ENCODE data around the gene DGKE.

The DGKE gene

DNA sequence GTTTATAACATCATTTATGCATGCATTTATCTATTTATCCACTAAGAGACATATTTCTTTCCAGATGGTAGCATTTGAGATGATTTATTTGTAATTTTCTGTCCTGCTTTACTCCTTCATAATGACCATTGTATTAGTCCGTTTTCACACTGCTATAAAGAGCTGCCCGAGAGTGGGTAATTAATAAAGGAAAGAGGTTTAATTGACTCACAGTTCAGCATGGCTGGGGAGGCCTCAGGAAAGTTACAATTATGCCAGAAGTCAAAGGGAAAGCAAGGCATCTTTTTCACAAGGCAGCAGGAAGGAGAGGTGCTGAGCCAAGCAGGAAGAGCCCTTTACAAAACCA is 51.3 kb downstream of the DGKE start:
- Histone ChIP-seq H3K27ac (ENCODE audit: extremely low read depth, low read depth, low read length) (no peak overlapping the region), H3K9me3 (ENCODE audit: control insufficient read depth, insufficient read depth, low read depth, low read length) (no peaks in the 10 kb centered on the region), H3K4me3 (ENCODE audit: low read depth, low read length) (no peak overlapping the region), H3K4me1 (ENCODE audit: control insufficient read depth, insufficient read depth, low read length) (no peaks in the 10 kb centered on the region), H3K36me3 (ENCODE audit: control insufficient read depth in 2 of 2, insufficient read depth in 1 of 2, low read length in 2 of 2) (peaks cover 0 to 37% of the 10 kb centered on the region in 2 experiments; a peak in 1 of 3 replicates)
- TF ChIP-seq HOXA7 (CRISPR knock-in tag; IDR thresholded peaks at IDR 0.05; ENCODE audit: borderline replicate concordance) = no peak
- TF ChIP-seq ZNF174 (tag by site-specific recombination; IDR thresholded peaks at IDR 0.05) = no peak
- no peak for TF ChIP-seq ZNF48 (tag by site-specific recombination; IDR thresholded peaks at IDR 0.05)
- TF ChIP-seq BCL11A (tag by site-specific recombination; IDR thresholded peaks at IDR 0.05; ENCODE audit: low read depth) = no peak
- no peak for TF ChIP-seq ZFHX2 (tag by site-specific recombination; conservative IDR thresholded peaks at IDR 0.05)
- TF ChIP-seq, protein P1, sequence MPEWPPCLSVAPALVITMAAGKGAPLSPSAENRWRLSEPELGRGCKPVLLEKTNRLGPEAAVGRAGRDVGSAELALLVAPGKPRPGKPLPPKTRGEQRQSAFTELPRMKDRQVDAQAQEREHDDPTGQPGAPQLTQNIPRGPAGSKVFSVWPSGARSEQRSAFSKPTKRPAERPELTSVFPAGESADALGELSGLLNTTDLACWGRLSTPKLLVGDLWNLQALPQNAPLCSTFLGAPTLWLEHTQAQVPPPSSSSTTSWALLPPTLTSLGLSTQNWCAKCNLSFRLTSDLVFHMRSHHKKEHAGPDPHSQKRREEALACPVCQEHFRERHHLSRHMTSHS (tag by site-specific recombination; IDR thresholded peaks at IDR 0.05) = no peak
- TF ChIP-seq, protein P2, sequence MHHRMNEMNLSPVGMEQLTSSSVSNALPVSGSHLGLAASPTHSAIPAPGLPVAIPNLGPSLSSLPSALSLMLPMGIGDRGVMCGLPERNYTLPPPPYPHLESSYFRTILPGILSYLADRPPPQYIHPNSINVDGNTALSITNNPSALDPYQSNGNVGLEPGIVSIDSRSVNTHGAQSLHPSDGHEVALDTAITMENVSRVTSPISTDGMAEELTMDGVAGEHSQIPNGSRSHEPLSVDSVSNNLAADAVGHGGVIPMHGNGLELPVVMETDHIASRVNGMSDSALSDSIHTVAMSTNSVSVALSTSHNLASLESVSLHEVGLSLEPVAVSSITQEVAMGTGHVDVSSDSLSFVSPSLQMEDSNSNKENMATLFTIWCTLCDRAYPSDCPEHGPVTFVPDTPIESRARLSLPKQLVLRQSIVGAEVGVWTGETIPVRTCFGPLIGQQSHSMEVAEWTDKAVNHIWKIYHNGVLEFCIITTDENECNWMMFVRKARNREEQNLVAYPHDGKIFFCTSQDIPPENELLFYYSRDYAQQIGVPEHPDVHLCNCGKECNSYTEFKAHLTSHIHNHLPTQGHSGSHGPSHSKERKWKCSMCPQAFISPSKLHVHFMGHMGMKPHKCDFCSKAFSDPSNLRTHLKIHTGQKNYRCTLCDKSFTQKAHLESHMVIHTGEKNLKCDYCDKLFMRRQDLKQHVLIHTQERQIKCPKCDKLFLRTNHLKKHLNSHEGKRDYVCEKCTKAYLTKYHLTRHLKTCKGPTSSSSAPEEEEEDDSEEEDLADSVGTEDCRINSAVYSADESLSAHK (tag by site-specific recombination; IDR thresholded peaks at IDR 0.05) = no peak
- no peak for TF ChIP-seq ZBTB20 (tag by site-specific recombination; IDR thresholded peaks at IDR 0.05)
- no peak for TF ChIP-seq BCL11B (tag by site-specific recombination; IDR thresholded peaks at IDR 0.05; ENCODE audit: low read depth)
- TF ChIP-seq TCF7L2 (IDR thresholded peaks at IDR 0.05; ENCODE audit: borderline replicate concordance, low read depth, low read length) = no peak
- TF ChIP-seq, protein P3, sequence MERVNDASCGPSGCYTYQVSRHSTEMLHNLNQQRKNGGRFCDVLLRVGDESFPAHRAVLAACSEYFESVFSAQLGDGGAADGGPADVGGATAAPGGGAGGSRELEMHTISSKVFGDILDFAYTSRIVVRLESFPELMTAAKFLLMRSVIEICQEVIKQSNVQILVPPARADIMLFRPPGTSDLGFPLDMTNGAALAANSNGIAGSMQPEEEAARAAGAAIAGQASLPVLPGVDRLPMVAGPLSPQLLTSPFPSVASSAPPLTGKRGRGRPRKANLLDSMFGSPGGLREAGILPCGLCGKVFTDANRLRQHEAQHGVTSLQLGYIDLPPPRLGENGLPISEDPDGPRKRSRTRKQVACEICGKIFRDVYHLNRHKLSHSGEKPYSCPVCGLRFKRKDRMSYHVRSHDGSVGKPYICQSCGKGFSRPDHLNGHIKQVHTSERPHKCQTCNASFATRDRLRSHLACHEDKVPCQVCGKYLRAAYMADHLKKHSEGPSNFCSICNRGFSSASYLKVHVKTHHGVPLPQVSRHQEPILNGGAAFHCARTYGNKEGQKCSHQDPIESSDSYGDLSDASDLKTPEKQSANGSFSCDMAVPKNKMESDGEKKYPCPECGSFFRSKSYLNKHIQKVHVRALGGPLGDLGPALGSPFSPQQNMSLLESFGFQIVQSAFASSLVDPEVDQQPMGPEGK (tag by site-specific recombination; IDR thresholded peaks at IDR 0.05) = no peak
- ChIA-PET CTCF (no interaction called here), POLR2A (interaction anchor here (1.3 kb wide), 1 partner anchor 29 kb away, joined by 6 read pairs; the partner anchor contains the start of gene TRIM25)

DNA sequence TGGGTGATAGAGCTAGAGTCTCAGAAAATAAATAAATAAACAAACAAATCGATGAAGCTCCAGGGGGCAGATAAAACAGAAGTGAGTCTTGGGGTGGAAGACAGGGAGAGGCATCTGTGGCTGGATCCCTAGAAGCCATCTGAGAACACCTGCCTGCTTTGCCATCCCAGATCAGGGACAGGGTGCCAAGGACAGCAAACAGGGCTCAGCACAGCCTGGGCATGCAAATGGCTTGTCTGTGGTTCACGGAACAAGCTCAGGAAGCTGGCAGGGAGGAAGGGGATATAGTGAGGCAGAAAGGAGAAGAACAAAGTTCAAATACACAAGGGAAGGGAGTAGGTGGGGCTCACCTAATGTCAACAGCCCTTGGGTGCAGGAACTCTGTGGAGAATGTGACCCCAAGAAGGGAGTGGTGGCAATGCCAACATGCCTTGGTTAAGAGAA is 52.4 kb downstream of the DGKE start:
- no peaks in the 10 kb centered on the region for H3K9me3 ChIP-seq (ENCODE audit: control insufficient read depth, insufficient read depth, low read depth, low read length)
- no peak for TF ChIP-seq ZNF37A (tag by site-specific recombination; IDR thresholded peaks at IDR 0.05)
- TF ChIP-seq ZNF501 (tag by site-specific recombination; IDR thresholded peaks at IDR 0.05) = no peak
- no peak for TF ChIP-seq ZNF335 (tag by site-specific recombination; conservative IDR thresholded peaks at IDR 0.05)
- TF ChIP-seq PRDM1 (tag by site-specific recombination; IDR thresholded peaks at IDR 0.05) = no peak
- no peak for TF ChIP-seq ZNF302 (tag by site-specific recombination; IDR thresholded peaks at IDR 0.05; ENCODE audit: low read depth)
- no peak for TF ChIP-seq ZNF138 (tag by site-specific recombination; IDR thresholded peaks at IDR 0.05; ENCODE audit: borderline replicate concordance)
- TF ChIP-seq MZF1 (tag by site-specific recombination; IDR thresholded peaks at IDR 0.05; ENCODE audit: borderline replicate concordance) = no peak
- TF ChIP-seq, protein P4, sequence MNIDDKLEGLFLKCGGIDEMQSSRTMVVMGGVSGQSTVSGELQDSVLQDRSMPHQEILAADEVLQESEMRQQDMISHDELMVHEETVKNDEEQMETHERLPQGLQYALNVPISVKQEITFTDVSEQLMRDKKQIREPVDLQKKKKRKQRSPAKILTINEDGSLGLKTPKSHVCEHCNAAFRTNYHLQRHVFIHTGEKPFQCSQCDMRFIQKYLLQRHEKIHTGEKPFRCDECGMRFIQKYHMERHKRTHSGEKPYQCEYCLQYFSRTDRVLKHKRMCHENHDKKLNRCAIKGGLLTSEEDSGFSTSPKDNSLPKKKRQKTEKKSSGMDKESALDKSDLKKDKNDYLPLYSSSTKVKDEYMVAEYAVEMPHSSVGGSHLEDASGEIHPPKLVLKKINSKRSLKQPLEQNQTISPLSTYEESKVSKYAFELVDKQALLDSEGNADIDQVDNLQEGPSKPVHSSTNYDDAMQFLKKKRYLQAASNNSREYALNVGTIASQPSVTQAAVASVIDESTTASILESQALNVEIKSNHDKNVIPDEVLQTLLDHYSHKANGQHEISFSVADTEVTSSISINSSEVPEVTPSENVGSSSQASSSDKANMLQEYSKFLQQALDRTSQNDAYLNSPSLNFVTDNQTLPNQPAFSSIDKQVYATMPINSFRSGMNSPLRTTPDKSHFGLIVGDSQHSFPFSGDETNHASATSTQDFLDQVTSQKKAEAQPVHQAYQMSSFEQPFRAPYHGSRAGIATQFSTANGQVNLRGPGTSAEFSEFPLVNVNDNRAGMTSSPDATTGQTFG (tag by site-specific recombination; IDR thresholded peaks at IDR 0.05; ENCODE audit: borderline replicate concordance) = no peak
- TF ChIP-seq OVOL3 (tag by site-specific recombination; IDR thresholded peaks at IDR 0.05) = no peak
- TF ChIP-seq, protein P1 (tag by site-specific recombination; IDR thresholded peaks at IDR 0.05) = no peak
- no peak for TF ChIP-seq ZNF311 (tag by site-specific recombination; IDR thresholded peaks at IDR 0.05; ENCODE audit: borderline replicate concordance)
- TF ChIP-seq, protein P5, sequence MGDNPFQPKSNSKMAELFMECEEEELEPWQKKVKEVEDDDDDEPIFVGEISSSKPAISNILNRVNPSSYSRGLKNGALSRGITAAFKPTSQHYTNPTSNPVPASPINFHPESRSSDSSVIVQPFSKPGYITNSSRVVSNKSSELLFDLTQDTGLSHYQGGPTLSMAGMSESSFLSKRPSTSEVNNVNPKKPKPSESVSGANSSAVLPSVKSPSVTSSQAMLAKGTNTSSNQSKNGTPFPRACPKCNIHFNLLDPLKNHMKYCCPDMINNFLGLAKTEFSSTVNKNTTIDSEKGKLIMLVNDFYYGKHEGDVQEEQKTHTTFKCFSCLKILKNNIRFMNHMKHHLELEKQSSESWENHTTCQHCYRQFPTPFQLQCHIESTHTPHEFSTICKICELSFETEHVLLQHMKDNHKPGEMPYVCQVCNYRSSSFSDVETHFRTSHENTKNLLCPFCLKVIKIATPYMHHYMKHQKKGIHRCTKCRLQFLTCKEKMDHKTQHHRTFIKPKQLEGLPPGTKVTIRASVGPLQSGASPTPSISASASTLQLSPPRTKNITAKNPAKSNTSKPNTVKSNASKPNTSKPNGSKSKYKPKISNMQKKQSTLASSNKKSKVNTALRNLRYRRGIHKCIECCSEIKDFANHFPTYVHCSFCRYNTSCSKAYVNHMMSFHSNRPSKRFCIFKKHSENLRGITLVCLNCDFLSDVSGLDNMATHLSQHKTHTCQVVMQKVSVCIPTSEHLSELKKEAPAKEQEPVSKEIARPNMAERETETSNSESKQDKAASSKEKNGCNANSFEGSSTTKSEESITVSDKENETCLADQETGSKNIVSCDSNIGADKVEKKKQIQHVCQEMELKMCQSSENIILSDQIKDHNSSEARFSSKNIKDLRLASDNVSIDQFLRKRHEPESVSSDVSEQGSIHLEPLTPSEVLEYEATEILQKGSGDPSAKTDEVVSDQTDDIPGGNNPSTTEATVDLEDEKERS (tag by site-specific recombination; IDR thresholded peaks at IDR 0.05) = no peak
- no peak for TF ChIP-seq ZNF426 (tag by site-specific recombination; IDR thresholded peaks at IDR 0.05)

More for the DNA sequence above, 52.4 kb downstream of the DGKE start:
- ChIA-PET POLR2A (no interaction called here), CTCF (no interaction called here)
- Histone ChIP-seq H3K36me3 (ENCODE audit: control insufficient read depth in 2 of 2, insufficient read depth in 1 of 2, low read length in 2 of 2) (peaks cover 0 to 47% of the 10 kb centered on the region in 2 experiments; a peak in 1 of 3 replicates), H3K4me3 (ENCODE audit: low read depth, low read length) (no peak overlapping the region), H3K4me1 (ENCODE audit: control insufficient read depth, insufficient read depth, low read length) (no peaks in the 10 kb centered on the region), H3K27ac (ENCODE audit: extremely low read depth, low read depth, low read length) (no peak overlapping the region)

Data from HEK293 (cell line).